Common myeloid progenitor, CD34-positive (primary cell): ENCODE results near the gene RGS9BP. TPM values are rescaled to one million over a fixed set of nuclear protein-coding genes. Genes with fewer than 3 reads are reported as not detected.

Experiments
- CTCF ChIA-PET: fragments of 350-600 bp; sonication (Branson Sonifier 250); formaldehyde crosslinking; loops from one replicate; lab custom pipeline; 2021; ENCODE audit warnings: antibody characterized with exemption; lab: Charles Lee
- POLR2A ChIA-PET: fragments of 350-600 bp; sonication (Branson Sonifier 250); formaldehyde crosslinking; loops from one replicate; lab custom pipeline; 2021; ENCODE audit warnings: antibody characterized with exemption; lab: Charles Lee
- DNase-seq, 3 donors: peaks; one replicate each; pipeline versions ENCODE4 v3.0.0 to v3.0.0-alpha.2; 2013
- H3K27ac ChIP-seq, 2 experiments: 1 replicate in 1 of 2; 2 replicates in 1 of 2; pipeline ENCODE4 v1.7.0; 2013; ENCODE audit warnings: inconsistent platforms in 2 of 2, low read length in 2 of 2, mild to moderate bottlenecking in 2 of 2, low read depth in 1 of 2, moderate library complexity in 1 of 2; ENCODE audit not compliant: severe bottlenecking in 2 of 2, insufficient read depth in 1 of 2, poor library complexity in 1 of 2
- H3K27me3 ChIP-seq, 5 experiments: replicated peaks in 2 of 5; 1 replicate in 3 of 5; 2 replicates in 2 of 5; pipeline versions ENCODE4 v1.6.1 to v1.7.0; 2013; ENCODE audit warnings: low read length in 4 of 5, mild to moderate bottlenecking in 2 of 5, moderate library complexity in 2 of 5, inconsistent platforms in 1 of 5; ENCODE audit not compliant: insufficient read depth in 5 of 5, control insufficient read depth in 4 of 5
- H3K36me3 ChIP-seq, 4 experiments: 1 replicate in 2 of 4; 2 replicates in 2 of 4; pipeline versions ENCODE4 v1.6.1 to v1.7.0; 2013; ENCODE audit warnings: low read length in 3 of 4, control low read depth in 1 of 4, mild to moderate bottlenecking in 1 of 4; ENCODE audit not compliant: control insufficient read depth in 4 of 4, insufficient read depth in 4 of 4
- H3K4me1 ChIP-seq, 4 experiments: 1 replicate in 3 of 4; 2 replicates in 1 of 4; pipeline versions ENCODE4 v1.6.1 to v1.7.1; 2013; ENCODE audit warnings: low read length in 3 of 4, mild to moderate bottlenecking in 3 of 4, control low read depth in 1 of 4, inconsistent platforms in 1 of 4, moderate library complexity in 1 of 4; ENCODE audit not compliant: control insufficient read depth in 4 of 4, insufficient read depth in 4 of 4; ENCODE audit errors: control extremely low read depth in 1 of 4
- H3K4me3 ChIP-seq, 7 experiments: 1 replicate in 4 of 7; 2 replicates in 3 of 7; pipeline versions ENCODE4 v1.5.1 to v1.7.0; 2013; ENCODE audit warnings: mild to moderate bottlenecking in 7 of 7, low read length in 6 of 7, moderate library complexity in 6 of 7, inconsistent platforms in 2 of 7, low read depth in 2 of 7, control low read depth in 1 of 7; ENCODE audit not compliant: insufficient read depth in 4 of 7, control insufficient read depth in 1 of 7; ENCODE audit errors: extremely low read depth in 1 of 7
- H3K9me3 ChIP-seq, 5 experiments: 1 replicate in 4 of 5; 2 replicates in 1 of 5; pipeline versions ENCODE4 v1.6.1 to v1.7.1; 2013; ENCODE audit warnings: low read length in 4 of 5, mild to moderate bottlenecking in 2 of 5, inconsistent platforms in 1 of 5, low read depth in 1 of 5, moderate library complexity in 1 of 5; ENCODE audit not compliant: control insufficient read depth in 4 of 5, insufficient read depth in 2 of 5; ENCODE audit errors: control extremely low read depth in 1 of 5
- WGBS: methylation state at CpG from one replicate; pipeline ENCODE4 v1.1.5; 2013; ENCODE audit not compliant: insufficient coverage; 5-methylcytosine and 5-hydroxymethylcytosine counted together
- polyA plus RNA-seq: library from polyadenylated mRNA; unstranded; fragments of 120-200 nt; gene quantifications from one replicate; pipeline ENCODE4 v1.2.1, GENCODE V29; 2013

RGS9BP gene, protein sequence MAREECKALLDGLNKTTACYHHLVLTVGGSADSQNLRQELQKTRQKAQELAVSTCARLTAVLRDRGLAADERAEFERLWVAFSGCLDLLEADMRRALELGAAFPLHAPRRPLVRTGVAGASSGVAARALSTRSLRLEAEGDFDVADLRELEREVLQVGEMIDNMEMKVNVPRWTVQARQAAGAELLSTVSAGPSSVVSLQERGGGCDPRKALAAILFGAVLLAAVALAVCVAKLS
- polyA plus RNA-seq = 0.08 TPM

DNA sequence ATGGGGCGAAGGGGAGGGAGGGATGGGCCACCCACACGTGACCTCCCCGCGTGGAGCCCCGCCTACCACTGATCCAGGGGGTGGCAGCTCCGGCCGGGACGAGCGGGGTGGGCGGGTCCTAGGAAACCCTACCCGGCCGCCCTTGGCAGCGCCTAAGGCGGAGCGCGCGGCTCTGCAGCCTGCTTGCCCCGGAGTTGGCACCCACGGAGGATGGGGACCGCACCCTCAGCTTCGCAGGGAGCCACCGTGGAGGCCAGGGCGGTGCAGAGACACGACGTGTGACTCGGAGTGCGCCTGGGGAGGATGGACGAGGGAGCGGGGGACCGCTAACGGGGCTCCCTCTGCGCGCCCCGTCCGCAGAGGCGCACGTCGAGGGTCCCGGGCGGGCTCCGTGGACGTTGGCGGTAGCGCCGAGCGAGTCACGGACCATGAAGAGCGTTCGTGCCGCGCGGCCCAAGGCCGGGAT is at the start of gene RGS9BP:
Gene RGS9BP, plus strand, starts transcription at position 129 of the 466 bp plus-strand sequence. CDS start 416 bp downstream, outside the sequence.
- CTCF ChIA-PET = no interaction called here
- H3K4me3 ChIP-seq = peak within 1 kb of the TSS; percentile 62 to 94 (median 80)
- H3K36me3 ChIP-seq = peaks cover 0 to 9% (median 2%) of the 10 kb centered on the region in 4 experiments
- peaks cover 11 to 65% (median 63%) of the 10 kb centered on the region in 4 experiments for H3K4me1 ChIP-seq
- 1% methylated on average over 51 of the region's 53 CpGs for WGBS
- POLR2A ChIA-PET = interaction anchor here (0.6 to 1.1 kb wide), 2 partner anchors 16 to 23 kb away, joined by 3 to 4 read pairs; partner anchors contain the start of gene NUDT19
- H3K27ac ChIP-seq = peak within 1 kb of the TSS in 1 of 2 experiments; percentile 49
- peak; percentile 53 to 66 (median 57) for DNase-seq
- H3K27me3 ChIP-seq = peaks cover 2 to 37% (median 19%) of the 10 kb centered on the region in 5 experiments
- no peaks in the 10 kb centered on the region for H3K9me3 ChIP-seq

DNA sequence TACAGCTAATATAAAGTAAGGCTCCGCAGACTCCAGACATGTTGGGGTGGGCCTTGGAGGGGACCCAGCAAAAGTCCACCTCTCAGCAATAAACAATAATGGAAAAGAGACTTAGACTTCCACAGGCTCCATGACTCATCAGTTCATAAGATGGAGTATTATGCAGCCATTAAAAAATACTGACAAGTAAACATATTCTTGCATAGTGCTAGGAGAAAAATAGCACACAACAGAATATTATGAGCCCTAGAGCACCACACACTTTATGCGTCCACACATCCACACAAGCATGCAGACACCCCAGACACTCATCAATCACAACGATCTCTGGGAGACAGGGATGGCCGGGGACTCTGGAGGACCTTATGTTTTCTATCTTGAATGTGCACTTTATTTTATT is 48.7 kb upstream of the RGS9BP start:
- no peak for DNase-seq
- POLR2A ChIA-PET = no interaction called here
- H3K36me3 ChIP-seq = peaks cover 26 to 78% (median 63%) of the 10 kb centered on the region in 4 experiments
- H3K27me3 ChIP-seq = no peaks in the 10 kb centered on the region
- H3K4me1 ChIP-seq = no peaks in the 10 kb centered on the region
- no peaks in the 10 kb centered on the region for H3K9me3 ChIP-seq
- CTCF ChIA-PET = no interaction called here
- WGBS = no CpG with 5 or more reads among the region's 4 CpGs
- H3K4me3 ChIP-seq = no peak overlapping the region
- no peak overlapping the region for H3K27ac ChIP-seq

DNA sequence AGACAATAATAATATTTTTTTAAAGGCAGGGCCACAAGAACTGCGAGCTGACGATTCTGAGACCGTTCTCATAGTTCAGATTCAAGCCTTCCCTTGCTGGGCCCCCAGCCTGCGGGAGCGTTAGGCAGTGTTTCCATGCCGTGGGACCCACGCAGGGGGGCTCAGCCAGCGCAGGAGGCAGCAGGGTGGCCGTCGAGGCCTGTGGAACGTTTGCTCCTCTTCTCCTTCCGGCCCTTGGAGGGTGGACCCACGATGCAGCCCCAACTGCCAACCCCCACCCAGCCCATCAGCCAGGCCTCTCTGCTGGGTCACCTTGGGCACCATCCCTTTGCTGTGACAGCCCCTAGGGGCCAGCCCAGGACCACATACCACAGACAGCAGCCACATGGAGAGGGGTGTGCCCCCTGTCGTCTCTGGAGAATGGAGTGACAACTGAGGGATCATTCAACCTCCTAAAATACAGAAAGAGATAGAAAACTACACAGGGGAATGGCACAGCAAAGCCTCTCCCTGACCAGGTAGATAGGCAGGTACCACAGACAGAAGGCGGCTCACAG is 47.9 kb upstream of the RGS9BP start:
- no peak overlapping the region for H3K4me3 ChIP-seq
- no peak overlapping the region for H3K27ac ChIP-seq
- H3K27me3 ChIP-seq = no peaks in the 10 kb centered on the region
- H3K9me3 ChIP-seq = no peaks in the 10 kb centered on the region
- POLR2A ChIA-PET = no interaction called here
- 98% methylated on average over 15 of the region's 15 CpGs for WGBS
- peaks cover 19 to 73% (median 59%) of the 10 kb centered on the region in 4 experiments for H3K36me3 ChIP-seq
- CTCF ChIA-PET = no interaction called here
- no peak for DNase-seq
- no peaks in the 10 kb centered on the region for H3K4me1 ChIP-seq

DNA sequence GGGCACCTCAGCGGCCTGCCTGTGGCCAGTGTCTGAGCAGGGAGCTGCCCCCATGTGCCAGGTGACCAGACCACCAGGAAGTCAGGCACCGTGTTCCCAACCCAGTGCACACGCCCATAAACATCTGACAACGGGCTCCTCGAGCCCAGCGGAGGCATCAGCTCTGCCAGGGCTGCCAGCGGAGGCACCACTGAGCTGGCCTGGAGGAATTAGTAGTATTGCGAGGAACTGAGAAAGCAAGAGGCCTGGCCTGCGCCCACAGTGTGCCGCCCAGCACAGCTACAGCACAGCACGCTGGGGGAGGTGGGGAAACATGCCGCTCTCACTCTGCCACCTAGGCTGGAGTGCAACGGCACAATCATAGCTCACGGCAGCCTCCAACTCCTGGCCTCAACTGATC is 45.3 kb upstream of the RGS9BP start:
- peaks cover 15 to 72% (median 51%) of the 10 kb centered on the region in 4 experiments for H3K36me3 ChIP-seq
- no peaks in the 10 kb centered on the region for H3K4me1 ChIP-seq
- H3K9me3 ChIP-seq = no peaks in the 10 kb centered on the region
- ChIA-PET POLR2A (no interaction called here), CTCF (interaction anchor here (0.5 to 1.0 kb wide), 4 partner anchors 28 to 48 kb away, joined by 3 read pairs; no protein-coding TSS in a partner anchor)
- WGBS = 94% methylated on average over 12 of the region's 14 CpGs
- no peak for DNase-seq
- H3K27me3 ChIP-seq = no peaks in the 10 kb centered on the region
- no peak overlapping the region for H3K4me3 ChIP-seq
- no peak overlapping the region for H3K27ac ChIP-seq

DNA sequence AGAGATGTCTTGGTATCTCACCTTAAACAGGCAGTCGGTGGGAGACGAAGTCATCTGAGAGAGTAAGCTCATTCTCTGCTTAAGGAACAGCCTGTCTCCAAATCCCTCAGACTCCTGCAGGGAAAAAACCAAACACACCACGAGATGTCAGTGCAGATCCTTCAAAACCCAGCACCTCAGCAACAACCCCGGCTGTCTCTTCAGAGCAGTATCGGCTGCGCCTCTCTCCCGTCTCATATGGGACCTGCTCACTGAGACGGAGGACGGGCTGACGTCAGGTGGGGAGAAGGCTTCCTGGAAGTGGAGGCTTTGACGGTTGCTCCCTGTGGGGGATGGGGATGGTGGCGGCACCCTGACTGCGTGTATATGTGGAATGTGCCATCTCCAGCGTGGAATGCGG is 44.3 kb upstream of the RGS9BP start:
- H3K9me3 ChIP-seq = no peaks in the 10 kb centered on the region
- ChIA-PET CTCF (no interaction called here), POLR2A (no interaction called here)
- no peak overlapping the region for H3K4me3 ChIP-seq
- no peak for DNase-seq
- H3K4me1 ChIP-seq = no peaks in the 10 kb centered on the region
- H3K36me3 ChIP-seq = peaks cover 17 to 74% (median 53%) of the 10 kb centered on the region in 4 experiments
- no peaks in the 10 kb centered on the region for H3K27me3 ChIP-seq
- 100% methylated on average over 12 of the region's 15 CpGs for WGBS
- no peak overlapping the region for H3K27ac ChIP-seq

DNA sequence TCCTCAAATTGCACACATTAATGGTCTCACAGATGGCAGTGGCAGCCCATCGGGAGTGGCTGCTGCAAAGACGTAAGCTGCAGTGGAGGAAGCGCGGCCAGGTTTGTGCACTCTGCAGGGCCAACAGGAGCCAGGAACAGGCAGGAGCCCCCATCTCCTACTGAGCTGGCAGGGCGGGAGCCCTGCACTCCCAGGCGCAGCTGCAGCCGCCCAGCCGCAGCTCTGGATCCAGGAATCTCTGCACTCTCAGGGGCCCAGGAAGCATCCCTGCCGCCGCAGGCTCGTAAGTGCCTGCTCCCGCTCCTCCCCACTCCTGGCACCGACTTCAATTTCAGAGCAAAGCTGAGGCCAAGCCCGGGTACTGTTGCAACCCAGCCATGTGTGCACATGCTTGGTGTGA is 38.2 kb upstream of the RGS9BP start:
- 89% methylated on average over 14 of the region's 14 CpGs for WGBS
- POLR2A ChIA-PET = no interaction called here
- no peak for DNase-seq
- Histone ChIP-seq H3K27me3 (no peaks in the 10 kb centered on the region), H3K4me1 (no peaks in the 10 kb centered on the region), H3K36me3 (peaks cover 34 to 78% (median 58%) of the 10 kb centered on the region in 4 experiments), H3K27ac (no peak overlapping the region), H3K4me3 (no peak overlapping the region), H3K9me3 (no peaks in the 10 kb centered on the region)
- CTCF ChIA-PET = interaction anchor here (0.7 to 0.8 kb wide), 2 partner anchors 39 to 163 kb away, joined by 3 read pairs; no protein-coding TSS in a partner anchor

DNA sequence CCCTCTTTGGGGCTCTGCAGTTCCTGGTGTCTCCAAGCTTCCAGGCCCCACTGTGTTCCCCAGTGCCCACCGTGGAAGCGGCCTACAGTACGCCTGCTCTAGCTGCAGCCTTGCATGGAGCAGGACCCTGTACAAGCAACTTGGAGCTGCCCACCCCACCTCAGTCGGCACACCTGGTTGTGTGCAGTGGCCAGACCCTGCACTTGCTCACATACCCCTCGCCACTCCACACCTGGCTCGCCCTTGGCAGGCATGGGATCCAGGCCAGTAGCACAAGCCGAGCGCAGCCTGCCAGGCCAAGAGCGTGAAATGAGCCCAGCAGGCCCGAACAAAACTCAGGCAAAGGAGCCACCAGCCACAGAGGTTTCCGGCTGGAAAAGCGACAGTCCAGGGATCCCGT is 37.0 kb upstream of the RGS9BP start:
- over 99% methylated on average over 12 of the region's 13 CpGs for WGBS
- Histone ChIP-seq H3K27me3 (no peaks in the 10 kb centered on the region), H3K36me3 (peaks cover 38 to 83% (median 64%) of the 10 kb centered on the region in 4 experiments), H3K27ac (no peak overlapping the region), H3K4me3 (no peak overlapping the region), H3K4me1 (no peaks in the 10 kb centered on the region), H3K9me3 (no peaks in the 10 kb centered on the region)
- POLR2A ChIA-PET = no interaction called here
- DNase-seq = no peak
- CTCF ChIA-PET = interaction anchor here (0.7 to 0.9 kb wide), 2 partner anchors 16 to 39 kb away, joined by 3 read pairs; no protein-coding TSS in a partner anchor
